Stomach (tissue), 9 donors: Measurements from ENCODE around the gene AP4M1. TPM values are rescaled to one million over a fixed set of nuclear protein-coding genes. Genes with fewer than 3 reads are reported as not detected.

Experiments used
- DNase-seq, 2 donors: peaks; one replicate each; pipeline versions ENCODE4 v3.0.0 to v3.0.0-alpha.2; 2013 to 2019
- H3K27ac ChIP-seq, 5 donors: fragments of 200-600 bp in 4 of 5; sonication (generic) in 4 of 5; one replicate each; pipeline ENCODE4 v1.5.1; 2013 to 2019; ENCODE audit warnings: mild to moderate bottlenecking in 1 of 5, moderate library complexity in 1 of 5
- H3K27me3 ChIP-seq, 3 donors: fragments of 200-600 bp; sonication (generic); one replicate each; pipeline ENCODE4 v1.5.1; 2017 to 2019; ENCODE audit warnings: mixed run types in 1 of 3
- H3K36me3 ChIP-seq, 4 donors: fragments of 200-600 bp; sonication (generic); 1 replicate in 3 of 4; 2 replicates in 1 of 4; pipeline ENCODE4 v1.5.1; 2016 to 2019
- H3K4me1 ChIP-seq, 4 donors: fragments of 200-600 bp; sonication (generic); one replicate each; pipeline ENCODE4 v1.5.1; 2016 to 2019
- H3K4me3 ChIP-seq, 4 donors: fragments of 200-600 bp; sonication (generic) in 3 of 4; one replicate each; pipeline ENCODE4 v1.5.1; 2016 to 2019; ENCODE audit warnings: mild to moderate bottlenecking in 1 of 4
- H3K9me3 ChIP-seq, 4 donors: fragments of 200-600 bp; sonication (generic); one replicate each; pipeline ENCODE4 v1.5.1; 2016 to 2019
- CTCF ChIP-seq, 7 experiments: fragments of 450-650 bp in 4 of 7; fragments of 200-600 bp in 3 of 7; sonication (generic) in 3 of 7; IDR thresholded peaks; one replicate each; pipeline ENCODE4 v1.5.1; 2016 to 2019; ENCODE audit warnings: antibody characterized with exemption in 7 of 7, control low read depth in 2 of 7, mild to moderate bottlenecking in 1 of 7
- EP300 ChIP-seq: sonication (generic); formaldehyde crosslinking; IDR thresholded peaks from one replicate; pipeline ENCODE4 v1.6.1; 2017; ENCODE audit warnings: antibody characterized with exemption
- POLR2A ChIP-seq, 4 donors: fragments of 450-650 bp; IDR thresholded peaks; one replicate each; pipeline ENCODE4 v1.6.1; 2016; ENCODE audit warnings: antibody characterized with exemption in 4 of 4, control low read depth in 2 of 4, mild to moderate bottlenecking in 1 of 4, moderate library complexity in 1 of 4
- POLR2AphosphoS5 ChIP-seq, 3 donors: sonication (generic); formaldehyde crosslinking; IDR thresholded peaks; one replicate each; pipeline ENCODE4 v1.6.1; 2016; ENCODE audit warnings: antibody characterized with exemption in 3 of 3
- WGBS, 5 donors: extraction: QIAGEN DNeasy Blood & Tissue Kit in 3 of 5; methylation state at CpG; one replicate each; pipeline versions ENCODE4 v1.1.5 to v1.1.7; 2013 to 2018; 5-methylcytosine and 5-hydroxymethylcytosine counted together
- intact Hi-C: fragments of 100-400 bp; cut with DNase I; formaldehyde crosslinking; loops from one replicate; pipeline ENCODE4 v1.15.1; 2023; ENCODE audit warnings: low total_unique reads
- polyA plus RNA-seq, 3 donors: library from polyadenylated mRNA; stranded (reverse); fragments of 200-250 nt; gene quantifications; one replicate each; pipeline ENCODE4 v1.2.3, GENCODE V29; 2013
- total RNA-seq, 5 donors: library from RNA; depleted of rRNA; stranded (reverse); fragments of >200 nt; gene quantifications; one replicate each; pipeline versions ENCODE4 v1.1.0 to v1.2.3, GENCODE V29; 2014 to 2016
- donor health status: healthy with polysubstance abuse.
- donor health status: Bipolar disorder and iron deficiency.
- donor health status: healthy.

The AP4M1 gene
- total and polyA plus RNA-seq, 8 donors, result 8.4 to 103 (median 20.5) TPM

GRCh38 chr7:100085515-100085914, 15.9 kb upstream of the AP4M1 start:
- Histone ChIP-seq H3K27me3 (no peaks in the 10 kb centered on the region), H3K36me3 (peaks cover 2 to 7% (median 5%) of the 10 kb centered on the region in 4 donors), H3K4me1 (peaks cover 32 to 54% (median 40%) of the 10 kb centered on the region in 4 donors), H3K4me3 (no peak overlapping the region), H3K9me3 (no peaks in the 10 kb centered on the region), H3K27ac (no peak overlapping the region)
- WGBS, 5 donors, result 51 to 81% (median 72%) methylated on average over 3 of the region's 3 CpGs
- no peak for DNase-seq
- no peak for TF ChIP-seq POLR2A (IDR thresholded peaks at IDR 0.05)
- TF ChIP-seq CTCF (IDR thresholded peaks at IDR 0.05), result no peak
- no peak for TF ChIP-seq EP300
- TF ChIP-seq POLR2AphosphoS5 (IDR thresholded peaks at IDR 0.05), result no peak
- intact Hi-C loops, result no loop called here

GRCh38 chr7:100087055-100087750, 14.2 kb upstream of the AP4M1 start:
- no peak overlapping the region for H3K4me3 ChIP-seq
- peak in 1 of 2 donors; percentile 80 for DNase-seq
- intact Hi-C loops, result no loop called here
- WGBS, 5 donors, result 53 to 89% (median 84%) methylated on average over 10 of the region's 10 CpGs
- TF ChIP-seq POLR2AphosphoS5 (IDR thresholded peaks at IDR 0.05) (peak; percentile 12 to 84 (median 36)), CTCF (IDR thresholded peaks at IDR 0.05) (no peak), EP300 (no peak), POLR2A (IDR thresholded peaks at IDR 0.05) (no peak)
- no peaks in the 10 kb centered on the region for H3K27me3 ChIP-seq
- peaks cover 24 to 47% (median 30%) of the 10 kb centered on the region in 4 donors for H3K4me1 ChIP-seq
- H3K9me3 ChIP-seq, result no peaks in the 10 kb centered on the region
- peak overlapping the region in 4 of 5 donors; percentile 79 to 92 (median 90) for H3K27ac ChIP-seq
- H3K36me3 ChIP-seq, result peaks cover 17 to 24% (median 22%) of the 10 kb centered on the region in 4 donors

- DNase-seq, result no peak
- Histone ChIP-seq H3K4me1 (peaks cover 15 to 48% (median 26%) of the 10 kb centered on the region in 4 donors), H3K4me3 (peak overlapping the region; percentile 81 to 92 (median 90)), H3K27me3 (no peaks in the 10 kb centered on the region), H3K9me3 (no peaks in the 10 kb centered on the region), H3K27ac (peak overlapping the region; percentile 79 to 94 (median 91)), H3K36me3 (peaks cover 27 to 33% (median 31%) of the 10 kb centered on the region in 4 donors)
- 71 to 76% (median 75%) methylated on average over 11 of the region's 11 CpGs for WGBS, 5 donors
- intact Hi-C loops, result no loop called here
- TF ChIP-seq EP300 (no peak), POLR2AphosphoS5 (IDR thresholded peaks at IDR 0.05) (no peak), POLR2A (IDR thresholded peaks at IDR 0.05) (no peak), CTCF (IDR thresholded peaks at IDR 0.05) (no peak)
Observed at GRCh38 chr7:100088095-100088620, 13.3 kb upstream of the AP4M1 start.

GRCh38 chr7:100088621-100089457, 12.6 kb upstream of the AP4M1 start, which contains the start of gene COPS6:
Gene COPS6, plus strand, starts transcription at chr7:100088969. Its CDS starts 22 bp downstream, at chr7:100088991.
- peak within 1 kb of the TSS; percentile 81 to 92 (median 90) for H3K4me3 ChIP-seq
- intact Hi-C loops, result no loop called here
- H3K27me3 ChIP-seq, result no peaks in the 10 kb centered on the region
- peaks cover 15 to 55% (median 30%) of the 10 kb centered on the region in 4 donors for H3K4me1 ChIP-seq
- 0 to 1% (median 0%) methylated on average over 35 to 68 of the region's 68 CpGs for WGBS, 5 donors
- no peaks in the 10 kb centered on the region for H3K9me3 ChIP-seq
- peak within 1 kb of the TSS; percentile 79 to 94 (median 91) for H3K27ac ChIP-seq
- TF ChIP-seq POLR2A (IDR thresholded peaks at IDR 0.05) (no peak), POLR2AphosphoS5 (IDR thresholded peaks at IDR 0.05) (peak; percentile 93 to 99 (median 94))
- DNase-seq, result peak; percentile 87 to 95
- peaks cover 33 to 40% (median 38%) of the 10 kb centered on the region in 4 donors for H3K36me3 ChIP-seq
